PC-9 (cell line): ENCODE measurements around the gene ST6GALNAC6. TPM values are rescaled to one million over a fixed set of nuclear protein-coding genes. Genes with fewer than 3 reads are reported as not detected.
"Not testable (repeated sequence)": the region's sequence is repeated elsewhere in the genome, so short reads cannot be mapped to it uniquely, and the experiment has no call there.

Source experiments
- BruUV-seq: library from RNA; stranded (reverse); fragments of 400-500 nt; replicated peaks from 2 replicates; lab custom pipeline; 2021; lab: Mats Ljungman, UMichigan
- CTCF ChIA-PET: fragments of 300-600 bp; sonication (Branson Sonifier 250); formaldehyde crosslinking; loops from one replicate; lab custom pipeline; 2022; ENCODE audit warnings: antibody characterized with exemption; lab: Charles Lee
- POLR2A ChIA-PET: fragments of 300-600 bp; sonication (Branson Sonifier 250); formaldehyde crosslinking; loops from one replicate; lab custom pipeline; 2022; ENCODE audit warnings: antibody characterized with exemption; ENCODE audit not compliant: unreplicated experiment; lab: Charles Lee
- DNase-seq, 2 experiments: peaks; one replicate each; pipeline versions ENCODE4 v3.0.0 to v3.0.0-alpha.2; 2015 to 2022; ENCODE audit warnings: mixed read lengths in 1 of 2
- H2AFZ ChIP-seq: fragments of 200-600 bp; sonication (generic); 2 replicates; pipeline ENCODE4 v1.8.1; 2017; ENCODE audit warnings: antibody characterized with exemption
- H3F3A ChIP-seq: fragments of 200-600 bp; sonication (generic); 2 replicates; pipeline ENCODE4 v1.8.1; 2017; ENCODE audit warnings: antibody characterized with exemption, mild to moderate bottlenecking, low read depth; ENCODE audit not compliant: insufficient read depth
- H3K27ac ChIP-seq: fragments of 200-600 bp; sonication (generic); 2 replicates; pipeline ENCODE4 v1.6.1; 2016; ENCODE audit warnings: mixed run types
- H3K27me3 ChIP-seq: fragments of 200-600 bp; sonication (generic); 2 replicates; pipeline ENCODE4 v1.6.1; 2016; ENCODE audit warnings: low read depth, mixed run types; ENCODE audit not compliant: insufficient read depth
- H3K36me3 ChIP-seq: fragments of 200-600 bp; sonication (generic); 2 replicates; pipeline ENCODE4 v1.6.1; 2016; ENCODE audit warnings: low read depth, mixed run types
- H3K4me1 ChIP-seq: fragments of 200-600 bp; sonication (generic); replicated peaks from 2 replicates; pipeline ENCODE4 v1.6.1; 2016; ENCODE audit warnings: mixed run types; ENCODE audit not compliant: insufficient read depth
- H3K4me2 ChIP-seq: fragments of 200-600 bp; sonication (generic); 2 replicates; pipeline ENCODE4 v1.6.1; 2017; ENCODE audit warnings: mixed run types
- H3K4me3 ChIP-seq: fragments of 200-600 bp; sonication (generic); 2 replicates; pipeline ENCODE4 v1.6.1; 2016; ENCODE audit warnings: mixed run types
- H3K79me2 ChIP-seq: fragments of 200-600 bp; sonication (generic); 2 replicates; pipeline ENCODE4 v1.6.1; 2017; ENCODE audit warnings: low read depth, mixed run types
- H3K9me2 ChIP-seq: fragments of 200-600 bp; sonication (generic); 2 replicates; pipeline ENCODE4 v1.8.1; 2017; ENCODE audit warnings: mild to moderate bottlenecking; ENCODE audit not compliant: insufficient read depth
- H3K9me3 ChIP-seq: fragments of 200-600 bp; sonication (generic); 2 replicates; pipeline ENCODE4 v1.8.1; 2016; ENCODE audit warnings: low read depth; ENCODE audit not compliant: insufficient read depth
- H4K20me1 ChIP-seq: fragments of 200-600 bp; sonication (generic); 2 replicates; pipeline ENCODE4 v1.8.1; 2017; ENCODE audit not compliant: insufficient read depth
- EZH2 ChIP-seq: fragments of 200-600 bp; sonication (generic); IDR thresholded peaks from 2 replicates; pipeline ENCODE4 v1.8.0; 2017; ENCODE audit warnings: antibody characterized with exemption, low read depth
- intact Hi-C: fragments of 100-400 bp; cut with micrococcal nuclease; formaldehyde crosslinking; loops from one replicate; pipeline ENCODE4 v1.10.0; 2022; ENCODE audit not compliant: unreplicated experiment
- total RNA-seq: library from RNA; stranded (reverse); gene quantifications from 2 replicates; pipeline ENCODE4 v1.2.3, GENCODE V29; 2021
- TF ChIP-seq, protein P1 (sequence below): fragments of 200-600 bp; sonication (generic); conservative IDR thresholded peaks from 2 replicates; pipeline ENCODE4 v1.6.1; 2017; ENCODE audit warnings: mixed run types, antibody characterized with exemption, mild to moderate bottlenecking, moderate library complexity

ST6GALNAC6 gene
- total RNA-seq, 1 experiment from 2014 or later: 23.3 TPM

DNA sequence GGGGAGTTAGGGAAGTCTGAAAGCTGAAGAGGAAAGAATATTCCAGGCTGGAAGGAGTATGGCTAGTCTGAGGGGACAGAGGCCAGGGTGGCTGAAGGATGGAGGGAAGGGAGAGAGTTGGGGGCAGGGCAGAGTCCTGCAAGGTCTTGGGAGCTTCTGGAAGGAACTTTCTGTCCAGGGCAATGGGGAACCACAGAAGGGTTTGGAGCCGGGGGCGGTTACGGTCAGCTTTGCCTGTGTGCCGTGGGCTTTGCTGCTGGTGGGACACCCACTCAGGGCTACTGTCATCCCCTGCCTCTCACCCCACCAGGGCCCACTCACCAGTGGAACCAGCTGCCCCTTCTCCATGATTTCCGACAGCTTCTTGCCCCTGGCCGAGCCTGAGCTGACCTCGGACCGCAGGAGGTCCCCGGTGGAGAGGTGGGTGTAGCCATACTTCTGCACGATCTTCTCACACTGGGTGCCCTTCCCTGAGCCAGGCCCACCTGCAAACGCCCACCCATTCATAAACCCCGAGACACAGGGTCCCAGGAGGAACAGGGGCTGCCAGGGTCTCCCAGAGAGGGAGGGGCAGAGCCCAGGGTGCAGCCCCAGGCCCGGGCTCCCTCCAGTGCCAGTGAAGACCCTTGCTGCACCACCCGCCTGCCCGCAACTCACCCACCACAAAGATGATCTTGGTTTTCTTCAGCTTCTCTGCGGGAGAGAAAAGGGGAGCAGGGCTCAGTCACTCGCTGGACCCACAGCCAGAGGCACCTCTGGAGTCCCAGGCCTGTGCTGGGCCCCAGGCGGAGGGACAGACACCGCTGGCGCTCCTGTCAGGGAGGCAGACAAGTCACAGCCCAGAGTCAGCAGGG is 26.8 kb downstream of the ST6GALNAC6 start:
- H2AFZ ChIP-seq: no peak overlapping the region
- no peaks in the 10 kb centered on the region for H3K79me2 ChIP-seq
- intact Hi-C loops: loop anchor here (5.0 kb wide), 1 partner anchor 70 kb away; the partner anchor contains the start of gene FPGS
- H3K4me2 ChIP-seq: no peak overlapping the region
- H3K4me3 ChIP-seq: no peak overlapping the region
- ChIA-PET CTCF (no interaction called here), POLR2A (no interaction called here)
- TF ChIP-seq, protein P1, sequence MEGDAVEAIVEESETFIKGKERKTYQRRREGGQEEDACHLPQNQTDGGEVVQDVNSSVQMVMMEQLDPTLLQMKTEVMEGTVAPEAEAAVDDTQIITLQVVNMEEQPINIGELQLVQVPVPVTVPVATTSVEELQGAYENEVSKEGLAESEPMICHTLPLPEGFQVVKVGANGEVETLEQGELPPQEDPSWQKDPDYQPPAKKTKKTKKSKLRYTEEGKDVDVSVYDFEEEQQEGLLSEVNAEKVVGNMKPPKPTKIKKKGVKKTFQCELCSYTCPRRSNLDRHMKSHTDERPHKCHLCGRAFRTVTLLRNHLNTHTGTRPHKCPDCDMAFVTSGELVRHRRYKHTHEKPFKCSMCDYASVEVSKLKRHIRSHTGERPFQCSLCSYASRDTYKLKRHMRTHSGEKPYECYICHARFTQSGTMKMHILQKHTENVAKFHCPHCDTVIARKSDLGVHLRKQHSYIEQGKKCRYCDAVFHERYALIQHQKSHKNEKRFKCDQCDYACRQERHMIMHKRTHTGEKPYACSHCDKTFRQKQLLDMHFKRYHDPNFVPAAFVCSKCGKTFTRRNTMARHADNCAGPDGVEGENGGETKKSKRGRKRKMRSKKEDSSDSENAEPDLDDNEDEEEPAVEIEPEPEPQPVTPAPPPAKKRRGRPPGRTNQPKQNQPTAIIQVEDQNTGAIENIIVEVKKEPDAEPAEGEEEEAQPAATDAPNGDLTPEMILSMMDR: no peak
- TF ChIP-seq EZH2: no peak
- no peaks in the 10 kb centered on the region for H3K27me3 ChIP-seq
- H3K27ac ChIP-seq: no peak overlapping the region
- no peaks in the 10 kb centered on the region for H3K36me3 ChIP-seq
- no peaks in the 10 kb centered on the region for H4K20me1 ChIP-seq
- no peaks in the 10 kb centered on the region for H3K9me3 ChIP-seq
- H3K4me1 ChIP-seq: peaks cover 15% of the 10 kb centered on the region; the same call in 1 of the 2 replicates
- no TSS peak for BruUV-seq
- no peaks in the 10 kb centered on the region for H3K9me2 ChIP-seq
- H3F3A ChIP-seq: no peaks in the 10 kb centered on the region
- DNase-seq: no peak

DNA sequence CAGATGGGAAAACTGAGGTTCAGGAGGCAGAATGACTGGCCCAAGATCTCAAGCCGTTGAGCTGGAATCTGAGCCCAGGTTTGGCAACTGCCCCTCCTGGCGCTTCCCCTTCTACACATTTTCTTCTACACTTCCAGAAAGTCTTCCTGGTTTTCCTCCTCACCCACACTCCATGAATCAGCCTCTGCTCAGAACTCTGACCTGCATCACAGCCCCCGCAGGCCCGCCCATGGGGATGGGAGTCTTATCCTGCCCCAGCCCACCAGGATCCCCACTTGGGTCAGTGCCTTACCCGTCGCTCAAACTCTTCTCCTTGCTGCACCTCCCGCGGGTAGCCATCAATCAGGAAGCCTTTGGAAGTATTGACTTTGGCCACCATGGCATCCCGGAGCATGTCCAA is 27.9 kb downstream of the ST6GALNAC6 start:
- Histone ChIP-seq H3K27ac (no peak overlapping the region), H3F3A (no peaks in the 10 kb centered on the region), H3K9me3 (no peaks in the 10 kb centered on the region), H3K4me1 (peaks cover 8% of the 10 kb centered on the region; the same call in 1 of the 2 replicates), H2AFZ (no peak overlapping the region), H3K27me3 (no peaks in the 10 kb centered on the region), H3K4me2 (no peak overlapping the region), H3K9me2 (no peaks in the 10 kb centered on the region), H3K79me2 (no peaks in the 10 kb centered on the region), H3K36me3 (no peaks in the 10 kb centered on the region), H4K20me1 (no peaks in the 10 kb centered on the region), H3K4me3 (no peak overlapping the region)
- no peak for TF ChIP-seq EZH2
- TF ChIP-seq, protein P1: no peak
- ChIA-PET POLR2A (no interaction called here), CTCF (interaction anchor here (0.6 kb wide), 1 partner anchor 281 kb away, joined by 3 read pairs; no protein-coding TSS in a partner anchor)
- no peak for DNase-seq
- intact Hi-C loops: loop anchor here (2.0 to 5.0 kb wide), 3 partner anchors 47 to 85 kb away; partner anchors contain the start of genes CDK9 and FPGS
- BruUV-seq: no TSS peak

DNA sequence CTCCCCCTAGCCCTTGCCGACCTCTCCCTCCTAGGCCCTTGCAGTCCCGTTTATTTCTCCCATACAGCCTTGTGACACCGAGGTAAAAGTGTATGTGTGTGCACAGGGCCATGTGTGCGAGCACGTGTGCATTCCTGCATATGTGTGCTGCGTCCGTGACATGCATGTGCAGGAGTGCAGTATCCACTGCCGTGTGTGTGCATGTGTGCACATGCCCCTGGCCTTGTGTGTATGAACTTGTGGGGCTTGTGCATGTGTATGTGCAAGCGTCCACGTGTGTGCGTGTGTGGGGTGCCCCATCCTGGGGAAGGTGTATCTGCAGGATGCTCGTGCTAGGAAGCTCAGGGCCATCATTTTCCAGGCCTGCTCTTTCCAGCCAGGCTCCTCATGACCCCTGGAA is 28.5 kb downstream of the ST6GALNAC6 start:
- TF ChIP-seq EZH2: no peak
- TF ChIP-seq, protein P1: no peak
- Histone ChIP-seq H3K9me2 (no peaks in the 10 kb centered on the region), H3K27ac (no peak overlapping the region), H2AFZ (no peak overlapping the region), H3F3A (no peaks in the 10 kb centered on the region), H3K4me3 (no peak overlapping the region), H3K27me3 (no peaks in the 10 kb centered on the region), H4K20me1 (no peaks in the 10 kb centered on the region), H3K36me3 (no peaks in the 10 kb centered on the region), H3K79me2 (no peaks in the 10 kb centered on the region), H3K9me3 (no peaks in the 10 kb centered on the region), H3K4me1 (peaks cover 8% of the 10 kb centered on the region; the same call in 1 of the 2 replicates), H3K4me2 (no peak overlapping the region)
- BruUV-seq: no TSS peak
- intact Hi-C loops: loop anchor here (1.0 to 5.0 kb wide), 5 partner anchors 48 to 136 kb away; partner anchors contain the start of genes CDK9, FPGS and TOR2A
- POLR2A ChIA-PET: no interaction called here
- no peak for DNase-seq
- CTCF ChIA-PET: interaction anchor here (0.6 kb wide), 1 partner anchor 70 kb away, joined by 6 read pairs; no protein-coding TSS in a partner anchor

DNA sequence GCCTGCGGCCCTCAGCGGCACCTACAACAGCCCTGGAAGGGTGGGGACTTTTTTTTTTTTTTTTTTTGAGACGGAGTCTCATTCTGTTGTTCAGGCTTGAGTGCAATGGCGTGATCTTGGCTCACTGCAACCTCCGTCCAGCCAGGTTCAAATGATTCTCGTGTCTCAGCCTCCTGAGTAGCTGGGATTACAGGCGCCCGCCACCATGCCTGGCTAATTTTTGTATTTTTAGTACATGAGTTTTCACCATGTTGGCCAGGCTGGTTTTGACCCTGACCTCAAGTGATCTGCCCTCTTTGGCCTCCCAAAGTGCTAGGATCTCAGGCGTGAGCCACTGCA is 29.3 kb downstream of the ST6GALNAC6 start:
- POLR2A ChIA-PET, H3K9me3 ChIP-seq: not testable (repeated sequence)

More for the DNA sequence above, 29.3 kb downstream of the ST6GALNAC6 start:
- not testable (repeated sequence) for H4K20me1 ChIP-seq, BruUV-seq, H3K79me2 ChIP-seq, H3F3A ChIP-seq, H3K27ac ChIP-seq, H3K9me2 ChIP-seq, H3K4me1 ChIP-seq, H2AFZ ChIP-seq, H3K27me3 ChIP-seq, DNase-seq, H3K36me3 ChIP-seq, H3K4me2 ChIP-seq, H3K4me3 ChIP-seq
- CTCF ChIA-PET: interaction anchor here (0.6 to 1.6 kb wide), 11 partner anchors 27 to 450 kb away, joined by 3 to 9 read pairs (median 4); partner anchors contain the start of genes CDK9 and TOR2A
- intact Hi-C loops: loop anchor here (1.0 to 5.0 kb wide), 5 partner anchors 49 to 135 kb away; partner anchors contain the start of genes CDK9, FPGS and TOR2A
